A673 (cell line): ENCODE results near the gene CHCHD6. TPM values are rescaled to one million over a fixed set of nuclear protein-coding genes. Genes with fewer than 3 reads are reported as not detected.

Experiments used
- BruUV-seq: library from RNA; stranded (reverse); fragments of 400-500 nt; replicated peaks from 2 replicates; lab custom pipeline; 2021; lab: Mats Ljungman, UMichigan
- CTCF ChIA-PET: fragments of 300-600 bp; sonication (Branson Sonifier 250); formaldehyde crosslinking; loops from one replicate; lab custom pipeline; 2022; ENCODE audit warnings: antibody characterized with exemption; lab: Charles Lee
- POLR2A ChIA-PET: fragments of 300-600 bp; sonication (Branson Sonifier 250); formaldehyde crosslinking; loops from one replicate; lab custom pipeline; 2022; ENCODE audit warnings: antibody characterized with exemption; ENCODE audit not compliant: low non-redundant PET; lab: Charles Lee
- DNase-seq: peaks from one replicate; pipeline ENCODE4 v3.0.0-alpha.2; 2015; ENCODE audit warnings: low spot score
- H3K27ac ChIP-seq: fragments of 200-600 bp; sonication (generic); 2 replicates; pipeline ENCODE4 v1.5.1; 2016; ENCODE audit warnings: mixed run types, low read depth, mild to moderate bottlenecking, mixed read lengths, antibody characterized with exemption, low read length; ENCODE audit not compliant: poor library complexity, severe bottlenecking
- H3K27me3 ChIP-seq: fragments of 200-600 bp; sonication (generic); replicated peaks from 2 replicates; pipeline ENCODE4 v1.6.1; 2017; ENCODE audit warnings: mixed run types, low read depth, mild to moderate bottlenecking, mixed read lengths, antibody characterized with exemption, low read length; ENCODE audit not compliant: insufficient read depth, poor library complexity
- H3K36me3 ChIP-seq: fragments of 200-600 bp; sonication (generic); 2 replicates; pipeline ENCODE4 v1.6.1; 2016; ENCODE audit warnings: mixed run types, mild to moderate bottlenecking, mixed read lengths, antibody characterized with exemption, low read length; ENCODE audit not compliant: insufficient read depth, poor library complexity, severe bottlenecking
- H3K4me1 ChIP-seq: fragments of 200-600 bp; sonication (generic); 2 replicates; pipeline ENCODE4 v1.6.1; 2017; ENCODE audit warnings: mixed run types, mild to moderate bottlenecking, mixed read lengths, antibody characterized with exemption, low read length; ENCODE audit not compliant: insufficient read depth, poor library complexity, severe bottlenecking
- H3K4me3 ChIP-seq: fragments of 200-600 bp; sonication (generic); 2 replicates; pipeline ENCODE4 v1.5.1; 2016; ENCODE audit warnings: low read depth, mixed run types, mild to moderate bottlenecking, mixed read lengths, low read length; ENCODE audit not compliant: poor library complexity, severe bottlenecking
- H3K9me3 ChIP-seq: fragments of 200-600 bp; sonication (generic); 2 replicates; pipeline ENCODE4 v1.6.1; 2016; ENCODE audit warnings: mixed run types, low read depth, mild to moderate bottlenecking, mixed read lengths, antibody characterized with exemption, low read length; ENCODE audit not compliant: poor library complexity, severe bottlenecking
- CTCF ChIP-seq: fragments of 300-800, 200-600 bp; sonication (generic); conservative IDR thresholded peaks from 2 replicates; pipeline ENCODE4 v1.5.1; 2017; ENCODE audit warnings: low read depth, mild to moderate bottlenecking, antibody characterized with exemption, low read length, moderate library complexity, mixed read lengths
- EZH2 ChIP-seq: fragments of 200-600 bp; sonication (generic); IDR thresholded peaks from 2 replicates; pipeline ENCODE4 v1.6.1; 2017; ENCODE audit warnings: borderline replicate concordance, low read depth, mild to moderate bottlenecking, mixed read lengths, antibody characterized with exemption, low read length; ENCODE audit not compliant: poor library complexity, severe bottlenecking
- intact Hi-C: fragments of 100-400 bp; cut with micrococcal nuclease; formaldehyde crosslinking; loops from one replicate; pipeline ENCODE4 v1.10.0; 2022; ENCODE audit not compliant: unreplicated experiment
- total RNA-seq: library from RNA; stranded (reverse); gene quantifications from 2 replicates; pipeline ENCODE4 v1.2.3, GENCODE V29; 2021

The CHCHD6 gene
- total RNA-seq, 1 experiment from 2014 or later, result 23.3 TPM

GRCh38 chr3:126960604-126960995, 256.6 kb downstream of the CHCHD6 start:
- POLR2A ChIA-PET, result no interaction called here
- Histone ChIP-seq H3K27ac (no peak overlapping the region), H3K4me1 (no peaks in the 10 kb centered on the region), H3K36me3 (no peaks in the 10 kb centered on the region), H3K4me3 (no peak overlapping the region), H3K27me3 (no peaks in the 10 kb centered on the region), H3K9me3 (no peaks in the 10 kb centered on the region)
- BruUV-seq, result no TSS peak
- no peak for DNase-seq
- intact Hi-C loops, result no loop called here
- CTCF ChIA-PET, result interaction anchor here (0.6 kb wide), 1 partner anchor 22 kb away, joined by 4 read pairs; no protein-coding TSS in a partner anchor
- TF ChIP-seq CTCF (no peak), EZH2 (no peak)

GRCh38 chr3:126961191-126961790, 257.3 kb downstream of the CHCHD6 start:
- no TSS peak for BruUV-seq
- H3K4me1 ChIP-seq, result no peaks in the 10 kb centered on the region
- H3K27me3 ChIP-seq, result no peaks in the 10 kb centered on the region
- ChIA-PET CTCF (interaction anchor here (0.6 kb wide), 1 partner anchor 21 kb away, joined by 4 read pairs; no protein-coding TSS in a partner anchor), POLR2A (no interaction called here)
- intact Hi-C loops, result no loop called here
- peak; percentile 26 for DNase-seq
- H3K27ac ChIP-seq, result no peak overlapping the region
- no peaks in the 10 kb centered on the region for H3K36me3 ChIP-seq
- no peak overlapping the region for H3K4me3 ChIP-seq
- no peaks in the 10 kb centered on the region for H3K9me3 ChIP-seq
- TF ChIP-seq EZH2, result no peak

- Histone ChIP-seq H3K9me3 (no peaks in the 10 kb centered on the region), H3K36me3 (no peaks in the 10 kb centered on the region), H3K27me3 (no peaks in the 10 kb centered on the region), H3K27ac (no peak overlapping the region), H3K4me1 (no peaks in the 10 kb centered on the region), H3K4me3 (no peak overlapping the region)
- no peak for DNase-seq
- no TSS peak for BruUV-seq
- ChIA-PET CTCF (no interaction called here), POLR2A (no interaction called here)
- TF ChIP-seq EZH2 (no peak), CTCF (no peak)
- intact Hi-C loops, result no loop called here
Measured at GRCh38 chr3:126961791-126962461, 257.9 kb downstream of the CHCHD6 start.
